GM19455 (cell line): ENCODE results near the gene IL19.
"Not testable (repeated sequence)": the region's sequence is repeated elsewhere in the genome, so short reads cannot be mapped to it uniquely, and the experiment has no call there.

Experiments
- ATAC-seq: cut with Tn5 transposase; IDR thresholded peaks from one replicate; pipeline ENCODE4 v1.9.1; 2021; ENCODE audit not compliant: unreplicated experiment

The IL19 gene

GRCh38 chr1:206828765-206829164 lies 58.2 kb downstream of the IL19 start:
- ATAC-seq, result no peak

GRCh38 chr1:206829282-206829681 lies 58.7 kb downstream of the IL19 start:
- ATAC-seq, result no peak

GRCh38 chr1:206829875-206830274 lies 59.3 kb downstream of the IL19 start:
- ATAC-seq, result no peak

- no peak for ATAC-seq
Observed at GRCh38 chr1:206831650-206832049, 61.1 kb downstream of the IL19 start.

GRCh38 chr1:206832352-206832880 lies 61.8 kb downstream of the IL19 start:
- ATAC-seq, result no peak

GRCh38 chr1:206833106-206833680 lies 62.6 kb downstream of the IL19 start:
- ATAC-seq, result no peak

GRCh38 chr1:206833801-206834200 lies 63.2 kb downstream of the IL19 start:
- no peak for ATAC-seq

- no peak for ATAC-seq
Observed at GRCh38 chr1:206834217-206834616, 63.6 kb downstream of the IL19 start.

GRCh38 chr1:206834711-206835110 lies 64.1 kb downstream of the IL19 start:
- no peak for ATAC-seq

GRCh38 chr1:206835186-206835585 lies 64.6 kb downstream of the IL19 start:
- ATAC-seq, result no peak

GRCh38 chr1:206836111-206836510 lies 65.5 kb downstream of the IL19 start:
- no peak for ATAC-seq

GRCh38 chr1:206839006-206839560 lies 68.5 kb downstream of the IL19 start:
- no peak for ATAC-seq

GRCh38 chr1:206839857-206840256 lies 69.3 kb downstream of the IL19 start:
- ATAC-seq, result no peak

GRCh38 chr1:206841609-206842323 lies 71.2 kb downstream of the IL19 start:
- ATAC-seq, result no peak

GRCh38 chr1:206842854-206843253 lies 72.3 kb downstream of the IL19 start:
- no peak for ATAC-seq

- no peak for ATAC-seq
Observed at GRCh38 chr1:206843626-206844025, 73.1 kb downstream of the IL19 start.

GRCh38 chr1:206846487-206846886 lies 75.9 kb downstream of the IL19 start:
- ATAC-seq, result no peak

- no peak for ATAC-seq
Observed at GRCh38 chr1:206847337-206847834, 76.8 kb downstream of the IL19 start.

- no peak for ATAC-seq
Observed at GRCh38 chr1:206847946-206848345, 77.4 kb downstream of the IL19 start.

GRCh38 chr1:206850401-206850800 lies 79.8 kb downstream of the IL19 start:
- no peak for ATAC-seq

GRCh38 chr1:206851341-206852010 lies 80.9 kb downstream of the IL19 start:
- no peak for ATAC-seq

GRCh38 chr1:206852662-206853061 lies 82.1 kb downstream of the IL19 start:
- ATAC-seq, result not testable (repeated sequence)
